Muscle of arm (tissue), 12 donors: Measurements from ENCODE around the gene BTBD1. TPM values are rescaled to one million over a fixed set of nuclear protein-coding genes. Genes with fewer than 3 reads are reported as not detected.
"Not testable (repeated sequence)": the region's sequence is repeated elsewhere in the genome, so short reads cannot be mapped to it uniquely, and the experiment has no call there.

Experiments
- DNase-seq: peaks from one replicate; pipeline ENCODE4 v3.0.0-alpha.2; 2013
- polyA plus RNA-seq, 12 donors: library from polyadenylated mRNA; unstranded; fragments of 120-200 nt; gene quantifications; one replicate each; pipeline ENCODE4 v1.2.1, GENCODE V29; 2013; ENCODE audit not compliant: insufficient read length in 12 of 12

Gene BTBD1
- polyA plus RNA-seq, 12 donors = 71.1 to 160 (median 134) TPM; not detected in 1

- no peak for DNase-seq
Observed at GRCh38 chr15:83063551-83063950, 3.5 kb downstream of the BTBD1 start.

- DNase-seq = no peak
Observed at GRCh38 chr15:83062768-83063180, 4.3 kb downstream of the BTBD1 start.

- DNase-seq = no peak
Observed at GRCh38 chr15:83061680-83062079, 5.4 kb downstream of the BTBD1 start.

GRCh38 chr15:83057696-83058376 is 9.2 kb downstream of the BTBD1 start:
- DNase-seq = no peak

- DNase-seq = no peak
Observed at GRCh38 chr15:83057002-83057401, 10.1 kb downstream of the BTBD1 start.

- no peak for DNase-seq
Observed at GRCh38 chr15:83053151-83053550, 13.9 kb downstream of the BTBD1 start.

- no peak for DNase-seq
Observed at GRCh38 chr15:83046558-83047127, 20.4 kb downstream of the BTBD1 start.

- no peak for DNase-seq
Observed at GRCh38 chr15:83044156-83044555, 22.9 kb downstream of the BTBD1 start.

GRCh38 chr15:83039206-83039605 is 27.8 kb downstream of the BTBD1 start:
- no peak for DNase-seq

GRCh38 chr15:83036253-83036652 is 30.8 kb downstream of the BTBD1 start:
- no peak for DNase-seq

GRCh38 chr15:83031234-83031633 is 35.8 kb downstream of the BTBD1 start:
- not testable (repeated sequence) for DNase-seq

- no peak for DNase-seq
Observed at GRCh38 chr15:83030021-83030420, 37.0 kb downstream of the BTBD1 start.

- no peak for DNase-seq
Observed at GRCh38 chr15:83018436-83018835, 48.6 kb downstream of the BTBD1 start.

GRCh38 chr15:83016906-83017305 is 50.1 kb downstream of the BTBD1 start:
- no peak for DNase-seq

GRCh38 chr15:83015361-83015760 is 51.7 kb downstream of the BTBD1 start:
- DNase-seq = no peak

- DNase-seq = no peak
Observed at GRCh38 chr15:83014205-83014653, 52.8 kb downstream of the BTBD1 start.

- DNase-seq = no peak
Observed at GRCh38 chr15:83012636-83013035, 54.4 kb downstream of the BTBD1 start.

- no peak for DNase-seq
Observed at GRCh38 chr15:83012076-83012426, 55.0 kb downstream of the BTBD1 start.

GRCh38 chr15:83011271-83012075 is 55.6 kb downstream of the BTBD1 start, which contains the start of gene C15orf40:
C15orf40 (minus strand) TSS chr15:83011639; CDS start chr15:83011607, 32 bp downstream.
- peak; percentile 92 for DNase-seq

- DNase-seq = peak; percentile 51
Observed at GRCh38 chr15:83010709-83011270, 56.3 kb downstream of the BTBD1 start.

GRCh38 chr15:83000672-83001031 is 66.4 kb downstream of the BTBD1 start:
- not testable (repeated sequence) for DNase-seq

- DNase-seq = peak; percentile 37
Observed at GRCh38 chr15:82999905-83000671, 67.0 kb downstream of the BTBD1 start.
